ENCODE results near the gene SH2D4B. TPM values are rescaled to one million over a fixed set of nuclear protein-coding genes. Genes with fewer than 3 reads are reported as not detected.
A peak's percentile ranks its signal among the peaks of the same experiment; 100 is the strongest.

Gene SH2D4B
- total RNA-seq, 1 experiment from 2014 or later: 0.07 TPM

- H3K27me3 ChIP-seq (ENCODE audit: low read length): no peaks in the 10 kb centered on the region
- no peaks in the 10 kb centered on the region for H3K9me3 ChIP-seq (ENCODE audit: low read length)
- peak overlapping the region; percentile 59; the same call in 1 of the 2 replicates for H3K4me3 ChIP-seq (ENCODE audit: low read length)
- H3K79me2 ChIP-seq (ENCODE audit: low read length): no peaks in the 10 kb centered on the region
- no peaks in the 10 kb centered on the region for H3K9me2 ChIP-seq (replicated peaks; ENCODE audit: insufficient read depth, low read length)
- H3K9ac ChIP-seq (ENCODE audit: low read length): peak overlapping the region; percentile 64
- no peak overlapping the region for H3K27ac ChIP-seq (ENCODE audit: low read length)
- H3K36me3 ChIP-seq (ENCODE audit: insufficient read depth, low read length): no peaks in the 10 kb centered on the region
- peak overlapping the region; percentile 84 for H2AFZ ChIP-seq (ENCODE audit: low read length)
- DNase-seq: peak; percentile 87
- H3K4me1 ChIP-seq (ENCODE audit: low read length): peaks cover 18% of the 10 kb centered on the region
- no peaks in the 10 kb centered on the region for H4K20me1 ChIP-seq (ENCODE audit: insufficient read depth, low read depth, low read length)
- peak overlapping the region; percentile 63 for H3K4me2 ChIP-seq (ENCODE audit: low read depth, low read length, poor library complexity, severe bottlenecking)
Observed at GRCh38 chr10:80535671-80536360, 1.9 kb upstream of the SH2D4B start.

GRCh38 chr10:80536361-80536835 lies 1.3 kb upstream of the SH2D4B start:
- Histone ChIP-seq H4K20me1 (ENCODE audit: insufficient read depth, low read depth, low read length) (no peaks in the 10 kb centered on the region), H3K4me2 (ENCODE audit: low read depth, low read length, poor library complexity, severe bottlenecking) (peak overlapping the region; percentile 63), H3K27me3 (ENCODE audit: low read length) (no peaks in the 10 kb centered on the region), H3K79me2 (ENCODE audit: low read length) (no peaks in the 10 kb centered on the region), H3K9ac (ENCODE audit: low read length) (peak overlapping the region; percentile 64), H3K9me3 (ENCODE audit: low read length) (no peaks in the 10 kb centered on the region), H3K36me3 (ENCODE audit: insufficient read depth, low read length) (no peaks in the 10 kb centered on the region), H3K27ac (ENCODE audit: low read length) (no peak overlapping the region), H3K9me2 (replicated peaks; ENCODE audit: insufficient read depth, low read length) (no peaks in the 10 kb centered on the region), H3K4me1 (ENCODE audit: low read length) (peaks cover 18% of the 10 kb centered on the region), H3K4me3 (ENCODE audit: low read length) (peak overlapping the region; percentile 59; the same call in 1 of the 2 replicates), H2AFZ (ENCODE audit: low read length) (peak overlapping the region; percentile 84)
- no peak for DNase-seq

GRCh38 chr10:80537086-80537735 lies 491 bp upstream of the SH2D4B start:
- DNase-seq: no peak
- peak overlapping the region; percentile 63 for H3K4me2 ChIP-seq (ENCODE audit: low read depth, low read length, poor library complexity, severe bottlenecking)

GRCh38 chr10:80538481-80539185 lies 931 bp downstream of the SH2D4B start:
- H3K9me3 ChIP-seq (ENCODE audit: low read length): no peaks in the 10 kb centered on the region
- no peak overlapping the region for H3K9ac ChIP-seq (ENCODE audit: low read length)
- no peaks in the 10 kb centered on the region for H3K27me3 ChIP-seq (ENCODE audit: low read length)
- no peaks in the 10 kb centered on the region for H3K79me2 ChIP-seq (ENCODE audit: low read length)
- no peak overlapping the region for H2AFZ ChIP-seq (ENCODE audit: low read length)
- H3K9me2 ChIP-seq (replicated peaks; ENCODE audit: insufficient read depth, low read length): no peaks in the 10 kb centered on the region
- H4K20me1 ChIP-seq (ENCODE audit: insufficient read depth, low read depth, low read length): no peaks in the 10 kb centered on the region
- H3K4me2 ChIP-seq (ENCODE audit: low read depth, low read length, poor library complexity, severe bottlenecking): no peak overlapping the region
- no peak for DNase-seq
- peaks cover 18% of the 10 kb centered on the region for H3K4me1 ChIP-seq (ENCODE audit: low read length)
- no peak overlapping the region for H3K27ac ChIP-seq (ENCODE audit: low read length)
- no peaks in the 10 kb centered on the region for H3K36me3 ChIP-seq (ENCODE audit: insufficient read depth, low read length)
- no peak overlapping the region for H3K4me3 ChIP-seq (ENCODE audit: low read length)

More at GRCh38 chr10:80537086-80537735, 491 bp upstream of the SH2D4B start:
- Histone ChIP-seq H3K9ac (ENCODE audit: low read length) (0 out of 2 replicates have a peak overlapping the region, but pooled peaks have one; percentile 64), H3K79me2 (ENCODE audit: low read length) (no peaks in the 10 kb centered on the region), H3K27ac (ENCODE audit: low read length) (no peak overlapping the region), H3K9me2 (replicated peaks; ENCODE audit: insufficient read depth, low read length) (no peaks in the 10 kb centered on the region), H3K27me3 (ENCODE audit: low read length) (no peaks in the 10 kb centered on the region), H3K4me3 (ENCODE audit: low read length) (no peak overlapping the region; the same call in 1 of the 2 replicates), H2AFZ (ENCODE audit: low read length) (no peak overlapping the region), H4K20me1 (ENCODE audit: insufficient read depth, low read depth, low read length) (no peaks in the 10 kb centered on the region), H3K36me3 (ENCODE audit: insufficient read depth, low read length) (no peaks in the 10 kb centered on the region), H3K4me1 (ENCODE audit: low read length) (peaks cover 18% of the 10 kb centered on the region), H3K9me3 (ENCODE audit: low read length) (no peaks in the 10 kb centered on the region)

GRCh38 chr10:80539421-80540031 lies 1.8 kb downstream of the SH2D4B start:
- Histone ChIP-seq H3K27me3 (ENCODE audit: low read length) (no peaks in the 10 kb centered on the region), H3K4me2 (ENCODE audit: low read depth, low read length, poor library complexity, severe bottlenecking) (no peak overlapping the region), H3K9me3 (ENCODE audit: low read length) (no peaks in the 10 kb centered on the region), H2AFZ (ENCODE audit: low read length) (no peak overlapping the region), H3K4me1 (ENCODE audit: low read length) (peaks cover 18% of the 10 kb centered on the region), H3K27ac (ENCODE audit: low read length) (no peak overlapping the region), H3K79me2 (ENCODE audit: low read length) (no peaks in the 10 kb centered on the region), H4K20me1 (ENCODE audit: insufficient read depth, low read depth, low read length) (no peaks in the 10 kb centered on the region), H3K9ac (ENCODE audit: low read length) (no peak overlapping the region), H3K9me2 (replicated peaks; ENCODE audit: insufficient read depth, low read length) (no peaks in the 10 kb centered on the region), H3K36me3 (ENCODE audit: insufficient read depth, low read length) (no peaks in the 10 kb centered on the region), H3K4me3 (ENCODE audit: low read length) (no peak overlapping the region)
- DNase-seq: no peak

- Histone ChIP-seq H3K27ac (ENCODE audit: low read length) (no peak overlapping the region), H3K9me2 (replicated peaks; ENCODE audit: insufficient read depth, low read length) (no peaks in the 10 kb centered on the region), H3K9me3 (ENCODE audit: low read length) (no peaks in the 10 kb centered on the region), H3K4me3 (ENCODE audit: low read length) (no peak overlapping the region), H3K4me2 (ENCODE audit: low read depth, low read length, poor library complexity, severe bottlenecking) (no peak overlapping the region), H3K9ac (ENCODE audit: low read length) (no peak overlapping the region), H3K36me3 (ENCODE audit: insufficient read depth, low read length) (no peaks in the 10 kb centered on the region), H3K79me2 (ENCODE audit: low read length) (no peaks in the 10 kb centered on the region), H3K4me1 (ENCODE audit: low read length) (peaks cover 18% of the 10 kb centered on the region), H4K20me1 (ENCODE audit: insufficient read depth, low read depth, low read length) (no peaks in the 10 kb centered on the region), H3K27me3 (ENCODE audit: low read length) (no peaks in the 10 kb centered on the region), H2AFZ (ENCODE audit: low read length) (no peak overlapping the region)
- DNase-seq: no peak
Observed at GRCh38 chr10:80540136-80540535, 2.4 kb downstream of the SH2D4B start.

GRCh38 chr10:80540618-80540980 lies 2.9 kb downstream of the SH2D4B start:
- no peaks in the 10 kb centered on the region for H3K9me3 ChIP-seq (ENCODE audit: low read length)
- H3K27me3 ChIP-seq (ENCODE audit: low read length): no peaks in the 10 kb centered on the region
- H3K4me2 ChIP-seq (ENCODE audit: low read depth, low read length, poor library complexity, severe bottlenecking): no peak overlapping the region
- H3K4me1 ChIP-seq (ENCODE audit: low read length): peaks cover 16% of the 10 kb centered on the region
- H3K36me3 ChIP-seq (ENCODE audit: insufficient read depth, low read length): no peaks in the 10 kb centered on the region
- no peak overlapping the region for H3K4me3 ChIP-seq (ENCODE audit: low read length)
- no peak for DNase-seq
- no peaks in the 10 kb centered on the region for H3K79me2 ChIP-seq (ENCODE audit: low read length)
- H3K27ac ChIP-seq (ENCODE audit: low read length): no peak overlapping the region
- no peak overlapping the region for H2AFZ ChIP-seq (ENCODE audit: low read length)
- no peaks in the 10 kb centered on the region for H3K9me2 ChIP-seq (replicated peaks; ENCODE audit: insufficient read depth, low read length)
- no peak overlapping the region for H3K9ac ChIP-seq (ENCODE audit: low read length)
- no peaks in the 10 kb centered on the region for H4K20me1 ChIP-seq (ENCODE audit: insufficient read depth, low read depth, low read length)
